B cell (primary cell): ENCODE results near the gene TATDN2. TPM values are rescaled to one million over a fixed set of nuclear protein-coding genes. Genes with fewer than 3 reads are reported as not detected.
A peak's percentile ranks its signal among the peaks of the same experiment; 100 is the strongest.

Experiments used
- ATAC-seq: fragments of 200-7000 bp; cut with Tn5 transposase; one replicate; pipeline ENCODE4 v1.10.0; 2021; ENCODE audit warnings: low read depth, mild to moderate bottlenecking, moderate number of reproducible peaks, moderate library complexity
- CTCF ChIA-PET: fragments of 350-600 bp; sonication (Branson Sonifier 250); formaldehyde crosslinking; loops from one replicate; lab custom pipeline; 2021; ENCODE audit warnings: antibody characterized with exemption, inconsistent platforms; lab: Charles Lee
- POLR2A ChIA-PET: fragments of 350-600 bp; sonication (Branson Sonifier 250); formaldehyde crosslinking; loops from one replicate; lab custom pipeline; 2021; ENCODE audit warnings: antibody characterized with exemption; lab: Charles Lee
- DNase-seq: peaks from one replicate; pipeline ENCODE4 v3.0.0; 2013
- H2AFZ ChIP-seq: 2 replicates; pipeline ENCODE4 v1.6.1; 2012; ENCODE audit warnings: mild to moderate bottlenecking, low read depth, low read length; ENCODE audit not compliant: insufficient read depth, poor library complexity, severe bottlenecking
- H3K27ac ChIP-seq, 2 donors: 1 replicate in 1 of 2; 2 replicates in 1 of 2; pipeline ENCODE4 v1.5.1; 2012 to 2013; ENCODE audit warnings: low read length in 2 of 2, mild to moderate bottlenecking in 2 of 2, moderate library complexity in 1 of 2
- H3K27me3 ChIP-seq, 4 experiments: fragments of 200-600 bp in 1 of 4; sonication (generic) in 1 of 4; replicated peaks in 1 of 4; 1 replicate in 2 of 4; 2 replicates in 2 of 4; pipeline versions ENCODE4 v1.6.1 to v1.7.0; 2013 to 2016; ENCODE audit warnings: low read length in 3 of 4, mild to moderate bottlenecking in 2 of 4, mixed read lengths in 1 of 4, moderate library complexity in 1 of 4; ENCODE audit not compliant: insufficient read depth in 4 of 4, control insufficient read depth in 3 of 4; ENCODE audit errors: control extremely low read depth in 1 of 4
- H3K36me3 ChIP-seq, 2 experiments: replicated peaks in 1 of 2; 1 replicate in 1 of 2; 2 replicates in 1 of 2; pipeline versions ENCODE4 v1.6.1 to v1.7.1; 2013; ENCODE audit warnings: low read length in 1 of 2; ENCODE audit not compliant: insufficient read depth in 2 of 2, control insufficient read depth in 1 of 2; ENCODE audit errors: control extremely low read depth in 1 of 2, extremely low read depth in 1 of 2
- H3K4me1 ChIP-seq, 2 donors: fragments of 200-600 bp in 1 of 2; sonication (generic) in 1 of 2; 1 replicate in 1 of 2; 2 replicates in 1 of 2; pipeline versions ENCODE4 v1.5.1 to v1.6.1; 2013 to 2017; ENCODE audit warnings: low read length in 2 of 2; ENCODE audit not compliant: control insufficient read depth in 2 of 2, insufficient read depth in 2 of 2
- H3K4me2 ChIP-seq: replicated peaks from 2 replicates; pipeline ENCODE3; 2012; ENCODE audit warnings: mild to moderate bottlenecking, low read depth, low read length; ENCODE audit not compliant: poor library complexity, severe bottlenecking
- H3K4me3 ChIP-seq, 5 experiments: fragments of 200-600 bp in 1 of 5; sonication (generic) in 1 of 5; 1 replicate in 3 of 5; 2 replicates in 2 of 5; pipeline versions ENCODE4 v1.5.1 to v1.7.0; 2011 to 2016; ENCODE audit warnings: low read length in 4 of 5, mild to moderate bottlenecking in 4 of 5, low read depth in 2 of 5, control low read depth in 1 of 5, moderate library complexity in 1 of 5; ENCODE audit not compliant: insufficient read depth in 1 of 5; ENCODE audit errors: control extremely low read depth in 1 of 5, extremely low read depth in 1 of 5
- H3K79me2 ChIP-seq: fragments of 200-600 bp; sonication (generic); one replicate; pipeline ENCODE4 v1.6.0; 2016; ENCODE audit warnings: low read length; ENCODE audit not compliant: control insufficient read depth, insufficient read depth
- H3K9ac ChIP-seq: fragments of 200-600 bp; sonication (generic); 2 replicates; pipeline ENCODE4 v1.6.1; 2017; ENCODE audit warnings: mild to moderate bottlenecking, low read length, moderate library complexity
- H3K9me3 ChIP-seq, 3 donors: one replicate each; pipeline versions ENCODE4 v1.6.1 to v1.7.1; 2013; ENCODE audit warnings: low read length in 2 of 3; ENCODE audit not compliant: control insufficient read depth in 2 of 3, insufficient read depth in 1 of 3; ENCODE audit errors: control extremely low read depth in 1 of 3
- H4K20me1 ChIP-seq: 2 replicates; pipeline ENCODE4 v1.6.0; 2012; ENCODE audit warnings: mild to moderate bottlenecking, low read length; ENCODE audit not compliant: insufficient read depth, control insufficient read depth, poor library complexity, severe bottlenecking
- H3K27ac Mint-ChIP-seq: one replicate; pipeline ENCODE4 v1.8.0; 2021; ENCODE audit warnings: mixed read lengths
- H3K27me3 Mint-ChIP-seq: one replicate; pipeline ENCODE4 v1.8.0; 2021; ENCODE audit warnings: mixed read lengths
- H3K4me1 Mint-ChIP-seq: one replicate; pipeline ENCODE4 v1.8.0; 2021; ENCODE audit warnings: mixed read lengths
- H3K4me3 Mint-ChIP-seq: one replicate; pipeline ENCODE4 v1.8.0; 2021; ENCODE audit warnings: mixed read lengths
- H3K9me3 Mint-ChIP-seq: one replicate; pipeline ENCODE4 v1.8.0; 2022; ENCODE audit warnings: mixed read lengths; ENCODE audit not compliant: insufficient read depth
- EZH2 ChIP-seq: IDR thresholded peaks from 2 replicates; pipeline ENCODE4 v1.6.1; 2012; ENCODE audit warnings: borderline replicate concordance, low read depth, mild to moderate bottlenecking, moderate library complexity, low read length; ENCODE audit not compliant: insufficient read depth, poor library complexity, severe bottlenecking
- WGBS: methylation state at CpG from one replicate; pipeline ENCODE4 v1.1.5; 2013; ENCODE audit warnings: missing lambda C conversion rate; ENCODE audit not compliant: insufficient coverage; 5-methylcytosine and 5-hydroxymethylcytosine counted together
- intact Hi-C: fragments of 100-400 bp; cut with micrococcal nuclease; formaldehyde crosslinking; loops from one replicate; pipeline ENCODE4 v1.10.0; 2022
- polyA plus RNA-seq: library from polyadenylated mRNA; depleted of rRNA; stranded (reverse); fragments of >200 nt; gene quantifications from 2 replicates; pipeline ENCODE4 v1.2.3, GENCODE V29; 2012
- total RNA-seq, 2 donors: library from RNA; stranded (reverse); fragments of 120-200 nt in 1 of 2; gene quantifications; 1 replicate in 1 of 2; 2 replicates in 1 of 2; pipeline versions ENCODE4 v1.2.3 to v1.2.4, GENCODE V29; 2013 to 2022
- TF ChIP-seq, protein P1 (sequence below): fragments of 200-600 bp; IDR thresholded peaks from one replicate; pipeline ENCODE4 v1.8.0; 2022; ENCODE audit warnings: antibody characterized with exemption, mild to moderate bottlenecking

TATDN2 gene
- total and polyA plus RNA-seq, 2 donors (not counting 1 experiment from before 2014, with no cell fraction given) = 24.7 to 62.9 TPM

DNA sequence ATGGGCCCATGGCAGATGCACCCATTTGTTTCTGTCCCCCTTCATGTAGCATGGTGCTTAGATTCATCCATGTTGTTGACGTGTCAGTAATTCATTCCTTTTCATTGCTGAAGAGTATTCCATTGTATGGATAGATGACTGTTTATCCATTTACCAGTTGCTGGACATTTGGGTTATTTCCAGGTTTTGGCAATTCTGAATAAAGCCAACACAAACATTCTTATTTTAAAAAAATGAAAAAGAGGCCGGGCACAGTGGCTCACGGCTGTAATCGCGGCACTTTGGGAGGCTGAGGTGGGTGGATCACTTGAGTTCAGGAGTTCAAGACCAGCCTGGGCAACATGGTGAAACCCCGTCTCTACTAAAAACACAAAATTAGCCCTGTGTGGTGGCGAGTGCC is 18.7 kb upstream of the TATDN2 start:
- ATAC-seq = no peak
- Histone ChIP-seq H3K27me3 (no peaks in the 10 kb centered on the region), H3K9ac (no peak overlapping the region), H3K79me2 (peaks cover 7% of the 10 kb centered on the region), H2AFZ (no peak overlapping the region), H3K36me3 (peaks cover 0 to 14% of the 10 kb centered on the region in 2 experiments), H3K4me3 (no peak overlapping the region), H3K27ac (no peak overlapping the region), H3K4me2 (no peak overlapping the region), H3K9me3 (no peaks in the 10 kb centered on the region), H3K4me1 (peaks cover 9 to 22% of the 10 kb centered on the region in 2 donors), H4K20me1 (no peaks in the 10 kb centered on the region)
- peaks cover 28% of the 10 kb centered on the region for H3K4me1 Mint-ChIP-seq
- POLR2A ChIA-PET = no interaction called here
- no peaks in the 10 kb centered on the region for H3K9me3 Mint-ChIP-seq
- H3K27me3 Mint-ChIP-seq = no peaks in the 10 kb centered on the region
- CTCF ChIA-PET = interaction anchor here (1.8 kb wide), 1 partner anchor 65 kb away, joined by 8 read pairs; the partner anchor contains the start of gene IRAK2
- intact Hi-C loops = no loop called here
- 100% methylated on average over 3 of the region's 7 CpGs for WGBS
- no peak for DNase-seq
- H3K4me3 Mint-ChIP-seq = no peak overlapping the region
- TF ChIP-seq EZH2 = no peak
- TF ChIP-seq, protein P1, sequence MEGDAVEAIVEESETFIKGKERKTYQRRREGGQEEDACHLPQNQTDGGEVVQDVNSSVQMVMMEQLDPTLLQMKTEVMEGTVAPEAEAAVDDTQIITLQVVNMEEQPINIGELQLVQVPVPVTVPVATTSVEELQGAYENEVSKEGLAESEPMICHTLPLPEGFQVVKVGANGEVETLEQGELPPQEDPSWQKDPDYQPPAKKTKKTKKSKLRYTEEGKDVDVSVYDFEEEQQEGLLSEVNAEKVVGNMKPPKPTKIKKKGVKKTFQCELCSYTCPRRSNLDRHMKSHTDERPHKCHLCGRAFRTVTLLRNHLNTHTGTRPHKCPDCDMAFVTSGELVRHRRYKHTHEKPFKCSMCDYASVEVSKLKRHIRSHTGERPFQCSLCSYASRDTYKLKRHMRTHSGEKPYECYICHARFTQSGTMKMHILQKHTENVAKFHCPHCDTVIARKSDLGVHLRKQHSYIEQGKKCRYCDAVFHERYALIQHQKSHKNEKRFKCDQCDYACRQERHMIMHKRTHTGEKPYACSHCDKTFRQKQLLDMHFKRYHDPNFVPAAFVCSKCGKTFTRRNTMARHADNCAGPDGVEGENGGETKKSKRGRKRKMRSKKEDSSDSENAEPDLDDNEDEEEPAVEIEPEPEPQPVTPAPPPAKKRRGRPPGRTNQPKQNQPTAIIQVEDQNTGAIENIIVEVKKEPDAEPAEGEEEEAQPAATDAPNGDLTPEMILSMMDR = no peak
- no peak overlapping the region for H3K27ac Mint-ChIP-seq

DNA sequence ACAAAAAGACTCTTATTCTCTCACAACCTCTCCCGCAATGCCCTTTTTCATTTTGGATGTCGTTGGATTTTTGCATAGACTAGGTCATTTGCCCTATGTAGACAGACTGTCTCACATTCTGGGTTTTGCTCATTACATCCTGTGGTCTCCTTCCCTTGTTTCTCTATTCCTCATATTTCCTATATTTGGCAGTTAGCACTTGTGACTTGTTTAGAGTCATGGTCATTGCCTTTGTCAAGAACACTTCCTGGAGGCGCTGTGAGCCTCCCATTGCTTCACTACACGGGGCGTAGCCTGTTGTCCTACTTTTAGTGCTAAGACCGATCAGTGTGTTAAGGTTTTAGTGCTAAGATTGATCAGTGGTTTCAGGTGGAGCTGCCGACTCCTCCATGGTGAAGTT is 16.1 kb upstream of the TATDN2 start:
- Mint-ChIP-seq H3K27ac (no peak overlapping the region), H3K27me3 (no peaks in the 10 kb centered on the region), H3K9me3 (no peaks in the 10 kb centered on the region), H3K4me1 (peaks cover 9% of the 10 kb centered on the region), H3K4me3 (peak overlapping the region; percentile 18)
- Histone ChIP-seq H3K9me3 (no peaks in the 10 kb centered on the region), H3K4me2 (peak overlapping the region; percentile 35), H3K27me3 (no peaks in the 10 kb centered on the region), H3K36me3 (peaks cover 0 to 38% of the 10 kb centered on the region in 2 experiments), H3K9ac (no peak overlapping the region), H3K4me3 (peak overlapping the region in 1 of 5 experiments; percentile 19), H3K4me1 (no peaks in the 10 kb centered on the region), H3K27ac (no peak overlapping the region), H2AFZ (peak overlapping the region; percentile 5), H4K20me1 (no peaks in the 10 kb centered on the region), H3K79me2 (no peaks in the 10 kb centered on the region)
- no peak for TF ChIP-seq EZH2
- TF ChIP-seq, protein P1 = no peak
- ChIA-PET POLR2A (no interaction called here), CTCF (interaction anchor here (0.9 kb wide), 1 partner anchor 11 kb away, joined by 3 read pairs; no protein-coding TSS in a partner anchor)
- ATAC-seq (no peak), DNase-seq (no peak)
- 84% methylated on average over 6 of the region's 7 CpGs for WGBS
- intact Hi-C loops = no loop called here
